GM06990 (cell line): ENCODE results near the gene RASGEF1C.

Source experiments
- DNase-seq: peaks from one replicate; pipeline ENCODE4 v3.0.0-alpha.2; 2011; ENCODE audit not compliant: insufficient read length; ENCODE audit errors: extremely low read depth
- H3K27me3 ChIP-seq: replicated peaks from 2 replicates; pipeline ENCODE4 v1.6.0; 2011; ENCODE audit warnings: low read length; ENCODE audit not compliant: control insufficient read depth, insufficient read depth
- H3K36me3 ChIP-seq: 2 replicates; pipeline ENCODE4 v1.5.1; 2011; ENCODE audit warnings: low read length; ENCODE audit not compliant: control insufficient read depth, insufficient read depth
- H3K4me3 ChIP-seq: replicated peaks from 2 replicates; pipeline ENCODE4 v1.5.1; 2011; ENCODE audit warnings: low read depth, mild to moderate bottlenecking, control low read depth, low read length
- TF ChIP-seq, protein P1 (sequence below): IDR thresholded peaks from 2 replicates; pipeline ENCODE4 v1.5.1; 2011; ENCODE audit warnings: low read length, control low read depth, mild to moderate bottlenecking, inconsistent platforms; ENCODE audit not compliant: insufficient read depth, poor library complexity, severe bottlenecking

RASGEF1C gene

DNA sequence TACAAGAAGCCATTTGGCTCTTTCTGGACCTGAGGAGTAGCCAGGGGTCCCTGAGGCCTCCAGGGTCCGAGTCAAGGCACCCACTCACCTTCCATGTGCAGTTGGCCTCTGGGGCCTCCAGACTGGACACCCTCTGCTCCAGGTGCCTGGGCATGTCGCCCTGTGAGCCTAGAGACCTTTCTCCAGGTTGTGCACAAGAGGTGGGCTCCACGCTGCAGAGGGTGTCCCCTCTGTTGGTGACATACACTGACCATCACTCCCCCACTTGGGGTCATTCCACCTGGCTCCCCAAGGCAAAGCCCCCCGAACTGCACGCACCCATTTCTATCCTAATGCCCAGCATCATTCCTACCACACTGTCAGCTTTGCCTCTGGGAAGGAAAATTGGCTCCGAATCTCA lies 48.8 kb downstream of the RASGEF1C start:
- TF ChIP-seq, protein P1, sequence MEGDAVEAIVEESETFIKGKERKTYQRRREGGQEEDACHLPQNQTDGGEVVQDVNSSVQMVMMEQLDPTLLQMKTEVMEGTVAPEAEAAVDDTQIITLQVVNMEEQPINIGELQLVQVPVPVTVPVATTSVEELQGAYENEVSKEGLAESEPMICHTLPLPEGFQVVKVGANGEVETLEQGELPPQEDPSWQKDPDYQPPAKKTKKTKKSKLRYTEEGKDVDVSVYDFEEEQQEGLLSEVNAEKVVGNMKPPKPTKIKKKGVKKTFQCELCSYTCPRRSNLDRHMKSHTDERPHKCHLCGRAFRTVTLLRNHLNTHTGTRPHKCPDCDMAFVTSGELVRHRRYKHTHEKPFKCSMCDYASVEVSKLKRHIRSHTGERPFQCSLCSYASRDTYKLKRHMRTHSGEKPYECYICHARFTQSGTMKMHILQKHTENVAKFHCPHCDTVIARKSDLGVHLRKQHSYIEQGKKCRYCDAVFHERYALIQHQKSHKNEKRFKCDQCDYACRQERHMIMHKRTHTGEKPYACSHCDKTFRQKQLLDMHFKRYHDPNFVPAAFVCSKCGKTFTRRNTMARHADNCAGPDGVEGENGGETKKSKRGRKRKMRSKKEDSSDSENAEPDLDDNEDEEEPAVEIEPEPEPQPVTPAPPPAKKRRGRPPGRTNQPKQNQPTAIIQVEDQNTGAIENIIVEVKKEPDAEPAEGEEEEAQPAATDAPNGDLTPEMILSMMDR = no peak
- no peak for DNase-seq

DNA sequence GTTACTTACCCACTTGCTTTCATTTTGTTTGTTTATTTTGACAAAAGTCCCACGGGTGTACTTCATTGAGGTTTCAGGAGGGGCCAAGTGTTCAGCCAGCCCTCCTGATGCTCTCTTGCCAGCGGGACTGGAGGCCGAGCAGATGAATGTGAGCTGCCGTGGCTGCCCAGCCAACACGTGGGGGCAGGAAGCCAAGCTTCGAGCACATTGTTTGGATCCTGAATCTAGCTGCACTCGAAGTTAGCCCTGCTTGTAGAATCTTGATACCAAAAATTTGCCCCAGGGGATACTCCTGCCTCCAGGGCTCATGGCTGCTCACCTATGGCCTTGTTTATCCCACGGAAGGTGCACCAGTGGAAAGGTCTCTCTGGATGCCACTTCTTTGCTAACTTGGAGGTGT lies 49.3 kb downstream of the RASGEF1C start:
- DNase-seq = no peak
- TF ChIP-seq, protein P1 = no peak
- H3K4me3 ChIP-seq = no peak overlapping the region
- H3K36me3 ChIP-seq = no peaks in the 10 kb centered on the region
- no peaks in the 10 kb centered on the region for H3K27me3 ChIP-seq

More for the DNA sequence above, 48.8 kb downstream of the RASGEF1C start:
- H3K36me3 ChIP-seq = no peaks in the 10 kb centered on the region
- no peak overlapping the region for H3K4me3 ChIP-seq
- H3K27me3 ChIP-seq = no peaks in the 10 kb centered on the region

DNA sequence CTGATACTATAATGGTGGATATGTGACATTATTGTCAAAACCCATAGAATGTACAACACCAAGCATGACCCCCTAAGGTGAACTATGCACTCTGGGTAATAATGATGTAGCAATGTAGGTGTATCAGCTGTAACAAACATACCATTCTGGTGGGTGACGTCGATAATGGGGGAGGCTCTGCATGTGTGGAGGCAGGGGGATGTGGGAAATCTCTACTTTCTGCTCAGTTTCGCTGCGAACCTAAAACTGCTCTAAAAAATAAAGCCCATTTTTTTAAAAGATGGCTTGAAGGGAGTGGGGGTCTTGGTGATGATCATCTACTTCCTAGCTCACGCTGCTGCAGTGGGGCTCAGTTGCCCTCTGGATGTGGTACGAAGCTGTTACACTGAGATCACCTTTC lies 51.1 kb downstream of the RASGEF1C start:
- no peaks in the 10 kb centered on the region for H3K27me3 ChIP-seq
- H3K4me3 ChIP-seq = no peak overlapping the region
- TF ChIP-seq, protein P1 = no peak
- no peaks in the 10 kb centered on the region for H3K36me3 ChIP-seq
- no peak for DNase-seq

DNA sequence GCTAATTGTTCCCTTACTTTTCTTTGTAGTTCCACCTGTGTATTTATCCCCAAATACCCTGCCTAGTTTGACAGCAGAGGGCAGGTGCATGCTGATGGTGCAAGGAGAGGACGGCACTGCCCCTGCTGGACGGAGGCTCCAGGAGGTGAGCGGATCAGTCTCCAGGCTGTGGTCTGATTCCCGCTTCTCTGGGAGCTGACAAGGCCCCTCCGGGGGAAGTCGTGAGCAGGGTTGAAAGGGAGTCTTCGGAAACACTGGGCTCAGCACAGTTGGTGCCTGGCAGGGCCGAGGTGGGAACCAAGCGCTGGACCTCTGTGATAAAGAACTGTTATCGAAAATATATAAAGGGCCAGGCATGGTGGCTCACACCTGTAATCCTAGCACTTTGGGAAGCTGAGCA lies 52.9 kb downstream of the RASGEF1C start:
- DNase-seq = no peak
- H3K27me3 ChIP-seq = no peaks in the 10 kb centered on the region
- TF ChIP-seq, protein P1 = no peak
- H3K36me3 ChIP-seq = no peaks in the 10 kb centered on the region
- no peak overlapping the region for H3K4me3 ChIP-seq

DNA sequence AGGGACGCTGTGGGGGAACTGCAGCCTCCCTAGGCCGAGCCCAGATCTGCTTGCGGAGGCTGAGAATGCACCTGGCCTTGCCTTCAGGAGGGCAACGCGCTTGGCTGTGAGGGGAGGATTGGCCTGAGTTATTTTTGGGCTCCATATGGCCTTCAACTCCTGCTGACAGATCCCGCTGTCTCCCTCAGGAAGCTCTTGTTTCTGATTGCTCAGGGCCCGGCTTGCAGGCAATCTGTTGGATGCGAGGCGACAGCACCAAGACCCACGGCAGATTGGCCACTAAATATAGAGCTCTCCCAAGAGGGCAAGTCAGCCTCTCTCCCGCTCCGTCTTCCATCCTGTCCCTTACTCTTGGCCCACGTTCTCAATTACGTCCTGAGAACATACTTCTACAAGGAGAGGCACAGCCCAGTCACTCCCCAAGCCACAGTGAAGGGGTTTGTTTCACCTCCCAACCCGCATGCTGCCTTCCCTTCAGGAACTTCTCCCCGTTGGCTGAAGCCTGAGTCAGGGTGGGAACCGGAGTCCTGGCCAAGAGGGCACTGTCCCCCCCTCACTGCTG lies 53.6 kb downstream of the RASGEF1C start:
- H3K36me3 ChIP-seq = no peaks in the 10 kb centered on the region
- DNase-seq = no peak
- TF ChIP-seq, protein P1 = no peak
- no peaks in the 10 kb centered on the region for H3K27me3 ChIP-seq
- H3K4me3 ChIP-seq = no peak overlapping the region

DNA sequence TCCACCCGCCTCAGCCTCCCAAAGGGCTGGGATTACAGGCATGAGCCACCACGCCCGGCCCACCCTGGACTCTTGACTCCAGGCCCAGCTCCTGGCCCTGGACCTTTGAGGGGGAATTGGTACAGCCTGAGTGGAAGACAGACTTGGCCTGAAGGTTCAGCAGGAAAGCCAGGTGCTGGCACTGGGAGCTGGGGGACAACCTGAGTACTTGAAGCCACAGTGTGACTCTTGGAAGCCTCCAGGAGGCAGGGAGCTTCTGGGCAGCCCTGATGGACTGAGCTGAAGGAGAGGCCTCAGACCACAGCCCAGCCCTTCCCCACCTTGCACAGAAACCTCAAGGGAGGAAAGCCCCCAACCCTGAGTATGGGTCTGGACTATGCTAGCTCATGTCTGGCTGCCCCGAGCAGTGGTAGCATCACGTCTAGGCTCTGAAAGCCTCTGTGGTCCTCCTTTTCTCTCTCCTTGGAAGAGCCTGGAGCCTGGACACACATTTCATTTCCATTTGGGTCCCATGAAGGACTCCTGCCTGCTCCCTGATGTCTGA lies 54.1 kb downstream of the RASGEF1C start:
- Histone ChIP-seq H3K36me3 (no peaks in the 10 kb centered on the region), H3K4me3 (no peak overlapping the region), H3K27me3 (no peaks in the 10 kb centered on the region)
- no peak for DNase-seq
- TF ChIP-seq, protein P1 = no peak
